Kidney (tissue), 14 donors: ENCODE data around the gene PALM3. TPM values are rescaled to one million over a fixed set of nuclear protein-coding genes. Genes with fewer than 3 reads are reported as not detected.
"Not testable (repeated sequence)": the region's sequence is repeated elsewhere in the genome, so short reads cannot be mapped to it uniquely, and the experiment has no call there.

Experiments used
- DNase-seq, 5 donors: peaks; one replicate each; pipeline ENCODE4 v3.0.0-alpha.2; 2013 to 2020
- FAIRE-seq: peaks from 2 replicates; lab custom pipeline; 2012; peaks lifted over from hg19 to GRCh38; lab: Jason Lieb, UNC
- H3K27ac ChIP-seq, 2 donors: one replicate each; pipeline ENCODE4 v1.7.0; 2013; ENCODE audit warnings: low read depth in 2 of 2, low read length in 2 of 2, inconsistent platforms in 1 of 2
- H3K27me3 ChIP-seq: one replicate; pipeline ENCODE4 v1.7.1; 2013; ENCODE audit warnings: low read length, inconsistent platforms; ENCODE audit not compliant: control insufficient read depth, insufficient read depth
- H3K36me3 ChIP-seq, 3 donors: one replicate each; pipeline versions ENCODE4 v1.7.0 to v1.7.1; 2013; ENCODE audit warnings: low read length in 3 of 3, control low read depth in 1 of 3, inconsistent platforms in 1 of 3; ENCODE audit not compliant: insufficient read depth in 3 of 3, control insufficient read depth in 2 of 3
- H3K4me1 ChIP-seq, 3 donors: one replicate each; pipeline versions ENCODE4 v1.7.0 to v1.7.1; 2013; ENCODE audit warnings: low read length in 3 of 3, inconsistent platforms in 1 of 3, low read depth in 1 of 3; ENCODE audit not compliant: control insufficient read depth in 2 of 3, insufficient read depth in 2 of 3
- H3K4me3 ChIP-seq, 3 donors: one replicate each; pipeline versions ENCODE4 v1.7.0 to v1.8.1; 2013; ENCODE audit warnings: low read length in 3 of 3, control low read depth in 1 of 3, inconsistent platforms in 1 of 3
- H3K9ac ChIP-seq, 3 donors: one replicate each; pipeline versions ENCODE4 v1.7.0 to v1.7.1; 2013; ENCODE audit warnings: low read length in 3 of 3, control low read depth in 1 of 3, inconsistent platforms in 1 of 3
- H3K9me3 ChIP-seq, 3 donors: one replicate each; pipeline versions ENCODE4 v1.7.0 to v1.7.1; 2013; ENCODE audit warnings: low read length in 3 of 3, control low read depth in 1 of 3, inconsistent platforms in 1 of 3; ENCODE audit not compliant: control insufficient read depth in 2 of 3, insufficient read depth in 1 of 3
- intact Hi-C: fragments of 100-400 bp; cut with DNase I; formaldehyde crosslinking; loops from one replicate; pipeline ENCODE4 v1.11.1; 2022
- polyA plus RNA-seq: library from polyadenylated mRNA; stranded (reverse); fragments of 350-450 nt; fragmentation: Illumina TruSeq; extraction: RNeasy Lipid Tissue Mini Kit (QIAGEN cat#74804); gene quantifications from one replicate; pipeline ENCODE4 v1.2.3, GENCODE V29; 2014; ENCODE audit warnings: low read depth, low replicate concordance; ENCODE audit not compliant: insufficient read depth
- total RNA-seq: library from RNA; stranded (reverse); fragmentation: NEBNext Ultra II Directional; extraction: Animal tissue kit (Norgen Biotek cat#: 25700); gene quantifications from one replicate; pipeline ENCODE4 v1.2.1, GENCODE V29; 2021
- TF ChIP-seq, protein P1 (sequence below): IDR thresholded peaks from 3 replicates; pipeline ENCODE4 v1.5.1; 2012; ENCODE audit warnings: mild to moderate bottlenecking, moderate library complexity, borderline replicate concordance; ENCODE audit not compliant: insufficient read depth; ENCODE audit errors: extremely low read depth
- donor health status: control.
- donor health status: control.
- donor health status: control.
- donor health status: control.
- donor health status: control.
- donor health status: DM: yes; HTN: yes; CAD: no.
- donor health status: Normal renal cell carcinoma (clear cell type).

PALM3 gene
- total and polyA plus RNA-seq, 2 donors from 2014 or later: 19.4 to 45.8 TPM

DNA sequence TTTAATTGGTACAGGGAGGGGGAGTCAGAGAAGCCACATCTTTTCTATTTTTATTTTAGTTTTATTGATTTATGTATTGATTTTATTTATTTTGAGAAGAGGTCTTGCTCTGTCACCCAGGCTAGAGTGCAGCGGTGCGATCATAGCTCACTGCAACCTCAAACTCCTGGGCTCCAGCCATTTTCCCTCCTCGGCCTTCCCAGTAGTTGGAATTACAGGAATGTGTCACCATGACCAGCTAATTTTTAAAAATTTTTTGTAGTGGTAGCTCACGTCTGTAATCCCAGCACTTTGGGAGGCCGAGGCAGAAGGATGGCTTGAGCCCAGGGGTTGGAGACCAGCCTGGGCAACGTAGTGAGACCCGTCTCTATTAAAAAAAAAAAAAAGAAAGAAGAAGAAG, 26.2 kb downstream of the PALM3 start:
- no peak overlapping the region for H3K9ac ChIP-seq
- no peaks in the 10 kb centered on the region for H3K27me3 ChIP-seq
- H3K4me1 ChIP-seq: peaks cover 0 to 4% (median 0%) of the 10 kb centered on the region in 3 donors
- no peak overlapping the region for H3K27ac ChIP-seq
- TF ChIP-seq, protein P1, sequence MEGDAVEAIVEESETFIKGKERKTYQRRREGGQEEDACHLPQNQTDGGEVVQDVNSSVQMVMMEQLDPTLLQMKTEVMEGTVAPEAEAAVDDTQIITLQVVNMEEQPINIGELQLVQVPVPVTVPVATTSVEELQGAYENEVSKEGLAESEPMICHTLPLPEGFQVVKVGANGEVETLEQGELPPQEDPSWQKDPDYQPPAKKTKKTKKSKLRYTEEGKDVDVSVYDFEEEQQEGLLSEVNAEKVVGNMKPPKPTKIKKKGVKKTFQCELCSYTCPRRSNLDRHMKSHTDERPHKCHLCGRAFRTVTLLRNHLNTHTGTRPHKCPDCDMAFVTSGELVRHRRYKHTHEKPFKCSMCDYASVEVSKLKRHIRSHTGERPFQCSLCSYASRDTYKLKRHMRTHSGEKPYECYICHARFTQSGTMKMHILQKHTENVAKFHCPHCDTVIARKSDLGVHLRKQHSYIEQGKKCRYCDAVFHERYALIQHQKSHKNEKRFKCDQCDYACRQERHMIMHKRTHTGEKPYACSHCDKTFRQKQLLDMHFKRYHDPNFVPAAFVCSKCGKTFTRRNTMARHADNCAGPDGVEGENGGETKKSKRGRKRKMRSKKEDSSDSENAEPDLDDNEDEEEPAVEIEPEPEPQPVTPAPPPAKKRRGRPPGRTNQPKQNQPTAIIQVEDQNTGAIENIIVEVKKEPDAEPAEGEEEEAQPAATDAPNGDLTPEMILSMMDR: no peak
- no peak for FAIRE-seq
- no peaks in the 10 kb centered on the region for H3K9me3 ChIP-seq
- no peak for DNase-seq
- no peak overlapping the region for H3K4me3 ChIP-seq
- no peaks in the 10 kb centered on the region for H3K36me3 ChIP-seq
- intact Hi-C loops: no loop called here

DNA sequence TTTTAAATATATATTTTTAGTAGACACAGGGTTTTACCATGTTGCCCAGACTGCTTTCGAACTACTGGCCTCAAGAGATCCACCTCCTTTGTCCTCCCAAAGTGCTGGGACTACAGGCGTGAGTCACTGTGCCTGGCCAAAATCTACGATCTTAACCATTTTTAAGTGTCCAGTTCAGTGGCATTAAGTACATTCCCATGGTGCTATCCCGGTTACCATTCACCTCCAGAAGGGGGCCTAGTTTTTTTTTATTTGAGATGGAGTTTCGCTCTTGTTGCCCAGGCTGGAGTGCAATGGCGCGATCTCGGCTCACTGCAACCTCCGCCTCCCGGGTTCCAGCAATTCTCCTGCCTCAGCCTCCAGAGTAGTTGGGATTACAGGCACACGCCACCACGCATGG, 26.7 kb downstream of the PALM3 start:
- H3K9ac ChIP-seq, DNase-seq, H3K4me3 ChIP-seq, H3K27me3 ChIP-seq, H3K36me3 ChIP-seq, H3K27ac ChIP-seq, FAIRE-seq, H3K9me3 ChIP-seq, intact Hi-C loops, H3K4me1 ChIP-seq: not testable (repeated sequence)

DNA sequence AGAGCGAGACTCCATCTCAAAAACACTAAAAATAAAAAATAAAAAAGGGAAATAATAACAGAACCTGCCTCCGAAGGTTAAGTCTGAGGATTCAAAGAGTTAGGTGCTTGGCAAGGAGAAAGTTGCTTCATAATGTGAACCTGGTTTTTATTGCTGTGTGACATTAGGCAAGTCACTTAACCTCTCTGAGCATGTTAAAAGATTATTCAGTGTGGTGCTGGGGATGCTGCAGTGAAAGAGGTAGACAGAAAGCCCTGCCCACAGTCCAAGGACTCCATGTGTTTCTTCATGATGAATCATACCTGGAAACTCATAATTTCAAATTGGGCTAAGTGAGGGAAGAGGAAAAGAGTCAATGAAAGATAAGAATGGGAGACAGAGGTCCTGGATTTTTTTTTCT, 27.9 kb downstream of the PALM3 start:
- Histone ChIP-seq H3K27ac (no peak overlapping the region), H3K9ac (no peak overlapping the region), H3K36me3 (no peaks in the 10 kb centered on the region), H3K27me3 (no peaks in the 10 kb centered on the region), H3K4me3 (no peak overlapping the region), H3K4me1 (peaks cover 0 to 4% (median 0%) of the 10 kb centered on the region in 3 donors), H3K9me3 (no peaks in the 10 kb centered on the region)
- intact Hi-C loops: no loop called here
- TF ChIP-seq, protein P1: no peak
- no peak for FAIRE-seq
- no peak for DNase-seq

DNA sequence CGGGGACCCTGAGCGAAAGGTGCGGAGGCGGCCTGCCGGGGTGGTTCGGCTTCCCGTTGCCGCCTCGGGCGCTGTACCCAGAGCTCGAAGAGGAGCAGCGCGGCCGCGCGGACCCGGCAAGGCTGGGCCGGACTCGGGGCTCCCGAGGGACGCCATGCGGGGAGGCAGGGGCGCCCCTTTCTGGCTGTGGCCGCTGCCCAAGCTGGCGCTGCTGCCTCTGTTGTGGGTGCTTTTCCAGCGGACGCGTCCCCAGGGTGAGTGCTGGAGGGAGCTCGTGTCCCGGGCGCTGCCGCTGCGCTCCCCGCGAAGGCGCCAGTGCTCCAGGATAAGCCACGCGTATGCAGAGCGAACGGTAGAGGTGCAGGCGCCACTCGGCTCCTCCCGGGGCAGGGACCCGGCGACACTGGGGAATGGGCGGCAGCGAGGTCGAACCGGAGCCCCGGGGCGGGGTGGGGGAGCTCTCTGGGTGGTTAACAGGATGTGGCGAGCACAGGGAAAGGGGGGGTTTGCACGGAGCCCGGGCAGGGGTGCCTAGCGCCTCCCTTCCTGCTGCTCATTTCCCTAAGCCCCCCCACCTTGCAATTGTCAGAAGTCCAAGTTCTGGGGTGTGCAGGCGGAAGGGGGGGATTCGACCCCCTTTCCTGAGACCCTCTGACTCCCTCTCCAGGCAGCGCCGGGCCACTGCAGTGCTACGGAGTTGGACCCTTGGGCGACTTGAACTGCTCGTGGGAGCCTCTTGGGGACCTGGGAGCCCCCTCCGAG, 30.0 kb downstream of the PALM3 start, which contains the start of gene IL27RA:
IL27RA (plus strand) TSS at position 44 of the 762 bp plus-strand sequence; CDS start at position 155, 111 bp downstream.
- Histone ChIP-seq H3K27me3 (no peaks in the 10 kb centered on the region), H3K36me3 (no peaks in the 10 kb centered on the region), H3K4me1 (peaks cover 0 to 4% (median 0%) of the 10 kb centered on the region in 3 donors), H3K9ac (peak within 1 kb of the TSS in 2 of 3 donors; percentile 40 to 63), H3K4me3 (peak within 1 kb of the TSS; percentile 37 to 63 (median 63)), H3K9me3 (no peaks in the 10 kb centered on the region), H3K27ac (no peak within 1 kb of the TSS)
- FAIRE-seq (no peak), DNase-seq (peak; percentile 78 to 88 (median 81))
- TF ChIP-seq, protein P1: peak; percentile 45
- intact Hi-C loops: no loop called here
